ENCODE results near the gene TBC1D24.

Gene TBC1D24

DNA sequence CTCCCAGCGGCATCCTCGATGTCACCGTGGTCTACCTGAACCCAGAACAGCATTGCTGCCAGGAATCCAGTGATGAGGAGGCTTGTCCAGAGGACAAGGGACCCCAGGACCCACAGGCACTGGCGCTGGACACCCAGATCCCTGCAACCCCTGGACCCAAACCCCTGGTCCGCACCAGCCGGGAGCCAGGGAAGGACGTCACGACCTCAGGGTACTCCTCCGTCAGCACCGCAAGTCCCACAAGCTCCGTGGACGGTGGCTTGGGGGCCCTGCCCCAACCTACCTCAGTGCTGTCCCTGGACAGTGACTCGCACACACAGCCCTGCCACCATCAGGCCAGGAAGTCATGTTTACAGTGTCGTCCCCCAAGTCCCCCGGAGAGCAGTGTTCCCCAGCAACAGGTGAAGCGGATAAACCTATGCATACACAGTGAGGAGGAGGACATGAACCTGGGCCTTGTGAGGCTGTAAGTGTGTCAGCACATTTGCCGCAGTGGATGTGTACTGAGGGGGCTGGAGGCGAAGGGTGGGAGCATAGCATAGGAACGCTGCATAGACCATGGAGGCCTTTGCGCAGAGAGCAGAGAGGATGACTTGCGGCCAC is 18.3 kb upstream of the TBC1D24 start:
- Histone ChIP-seq H4K8ac (ENCODE audit: low read depth, low read length) (no peak overlapping the region), H3K18ac (ENCODE audit: low read length) (no peak overlapping the region), H3K36me3 (ENCODE audit: control insufficient read depth in 1 of 2, insufficient read depth in 2 of 2, low read length in 2 of 2) (peaks cover 55 to 58% of the 10 kb centered on the region in 2 experiments), H3K9ac (ENCODE audit: low read length) (no peak overlapping the region), H3K79me1 (ENCODE audit: low read length) (peaks cover 7% of the 10 kb centered on the region), H2AK5ac (ENCODE audit: low read length) (no peak overlapping the region), H3K4me1 (ENCODE audit: control insufficient read depth in 1 of 2, insufficient read depth in 2 of 2, low read length in 2 of 2) (peaks cover 7 to 17% of the 10 kb centered on the region in 2 experiments), H2BK5ac (ENCODE audit: low read depth, low read length, poor library complexity) (no peak overlapping the region), H3K4me2 (ENCODE audit: low read length) (no peak overlapping the region), H3K9me3 (ENCODE audit: insufficient read depth, low read depth, low read length) (peaks cover 4% of the 10 kb centered on the region), H2BK12ac (ENCODE audit: low read length) (no peak overlapping the region), H3K27ac (ENCODE audit: low read depth, low read length) (no peak overlapping the region), H3K79me2 (ENCODE audit: control insufficient read depth, insufficient read depth, low read length, poor library complexity) (peaks cover 2% of the 10 kb centered on the region), H3K4ac (ENCODE audit: low read depth, low read length) (no peak overlapping the region), H4K91ac (ENCODE audit: low read depth, low read length) (no peak overlapping the region), H2AFZ (ENCODE audit: insufficient read depth, low read length, poor library complexity) (no peak overlapping the region), H3K14ac (ENCODE audit: low read length) (no peak overlapping the region), H3K23ac (ENCODE audit: low read length) (no peak overlapping the region), H3K4me3 (ENCODE audit: low read depth, low read length) (no peak overlapping the region), H3K27me3 (ENCODE audit: insufficient read depth, low read length) (no peaks in the 10 kb centered on the region), H4K12ac (ENCODE audit: low read depth, low read length) (no peak overlapping the region), H2BK120ac (ENCODE audit: insufficient read depth, low read length, poor library complexity) (no peak overlapping the region)
- WGBS (ENCODE audit: extremely low coverage, insufficient coverage, insufficient read length), result no CpG with 5 or more reads among the region's 21 CpGs
- no peak for DNase-seq

DNA sequence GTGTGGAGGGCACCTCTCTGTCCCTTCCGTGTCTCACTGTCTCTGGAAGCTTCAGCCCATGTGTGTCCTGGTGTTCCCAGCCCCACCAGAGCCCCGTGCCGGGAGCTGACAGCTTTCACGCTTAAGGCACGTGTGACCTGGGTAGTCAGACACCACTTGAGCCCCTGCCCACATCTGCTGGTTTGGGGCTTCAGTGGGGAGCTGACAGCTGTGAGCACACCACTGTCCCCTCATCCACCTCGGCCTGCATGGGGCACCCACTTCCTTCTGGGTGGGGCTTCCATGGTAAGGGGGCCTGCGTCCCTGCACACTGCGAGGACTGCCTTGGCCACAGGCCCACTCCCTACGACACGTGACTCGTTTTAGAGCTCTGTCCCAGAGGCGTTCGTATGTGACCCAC is 17.7 kb upstream of the TBC1D24 start:
- Histone ChIP-seq H2BK12ac (ENCODE audit: low read length) (no peak overlapping the region), H3K27me3 (ENCODE audit: insufficient read depth, low read length) (no peaks in the 10 kb centered on the region), H2AFZ (ENCODE audit: insufficient read depth, low read length, poor library complexity) (no peak overlapping the region), H3K79me1 (ENCODE audit: low read length) (peaks cover 7% of the 10 kb centered on the region), H2BK5ac (ENCODE audit: low read depth, low read length, poor library complexity) (no peak overlapping the region), H2AK5ac (ENCODE audit: low read length) (no peak overlapping the region), H4K91ac (ENCODE audit: low read depth, low read length) (no peak overlapping the region), H3K18ac (ENCODE audit: low read length) (no peak overlapping the region), H2BK120ac (ENCODE audit: insufficient read depth, low read length, poor library complexity) (no peak overlapping the region), H3K9ac (ENCODE audit: low read length) (no peak overlapping the region), H3K4me1 (ENCODE audit: control insufficient read depth in 1 of 2, insufficient read depth in 2 of 2, low read length in 2 of 2) (peaks cover 7 to 17% of the 10 kb centered on the region in 2 experiments), H3K4me2 (ENCODE audit: low read length) (no peak overlapping the region), H3K4me3 (ENCODE audit: low read depth, low read length) (no peak overlapping the region), H3K79me2 (ENCODE audit: control insufficient read depth, insufficient read depth, low read length, poor library complexity) (peaks cover 2% of the 10 kb centered on the region), H3K4ac (ENCODE audit: low read depth, low read length) (no peak overlapping the region), H3K36me3 (ENCODE audit: control insufficient read depth in 1 of 2, insufficient read depth in 2 of 2, low read length in 2 of 2) (peaks cover 48 to 52% of the 10 kb centered on the region in 2 experiments), H3K27ac (ENCODE audit: low read depth, low read length) (no peak overlapping the region), H4K12ac (ENCODE audit: low read depth, low read length) (peak overlapping the region; percentile 14), H3K14ac (ENCODE audit: low read length) (no peak overlapping the region), H3K9me3 (ENCODE audit: insufficient read depth, low read depth, low read length) (peaks cover 4% of the 10 kb centered on the region), H3K23ac (ENCODE audit: low read length) (no peak overlapping the region), H4K8ac (ENCODE audit: low read depth, low read length) (no peak overlapping the region)
- WGBS (ENCODE audit: extremely low coverage, insufficient coverage, insufficient read length), result no CpG with 5 or more reads among the region's 13 CpGs
- no peak for DNase-seq

DNA sequence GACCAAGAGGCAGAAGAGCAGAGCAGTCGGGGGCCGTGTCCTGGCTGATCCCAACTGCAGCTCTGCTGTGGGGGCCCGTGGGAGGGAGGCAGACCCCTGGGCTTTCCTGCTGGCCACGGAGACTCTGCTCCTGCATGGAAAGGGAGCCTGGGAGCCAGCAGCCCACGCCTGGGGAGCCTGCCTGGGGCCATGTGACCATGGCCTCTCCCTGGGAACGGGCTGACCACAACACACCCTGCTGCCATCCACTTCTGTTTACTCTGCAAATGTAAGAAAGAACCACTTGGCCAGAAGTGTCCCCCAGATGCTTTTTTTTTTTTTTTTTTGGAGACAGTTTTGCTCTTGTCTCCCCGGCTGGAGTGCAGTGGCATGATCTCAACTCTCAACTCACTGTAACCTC is 17.0 kb upstream of the TBC1D24 start:
- Histone ChIP-seq H4K12ac (ENCODE audit: low read depth, low read length) (no peak overlapping the region), H2AK5ac (ENCODE audit: low read length) (no peak overlapping the region), H3K27ac (ENCODE audit: low read depth, low read length) (no peak overlapping the region), H3K79me2 (ENCODE audit: control insufficient read depth, insufficient read depth, low read length, poor library complexity) (peaks cover 2% of the 10 kb centered on the region), H3K27me3 (ENCODE audit: insufficient read depth, low read length) (no peaks in the 10 kb centered on the region), H3K18ac (ENCODE audit: low read length) (no peak overlapping the region), H3K36me3 (ENCODE audit: control insufficient read depth in 1 of 2, insufficient read depth in 2 of 2, low read length in 2 of 2) (peaks cover 44 to 52% of the 10 kb centered on the region in 2 experiments), H3K9me3 (ENCODE audit: insufficient read depth, low read depth, low read length) (peaks cover 2% of the 10 kb centered on the region), H2BK12ac (ENCODE audit: low read length) (no peak overlapping the region), H3K79me1 (ENCODE audit: low read length) (peaks cover 7% of the 10 kb centered on the region), H3K23ac (ENCODE audit: low read length) (no peak overlapping the region), H4K8ac (ENCODE audit: low read depth, low read length) (no peak overlapping the region), H3K14ac (ENCODE audit: low read length) (no peak overlapping the region), H3K9ac (ENCODE audit: low read length) (no peak overlapping the region), H2BK120ac (ENCODE audit: insufficient read depth, low read length, poor library complexity) (no peak overlapping the region), H3K4me2 (ENCODE audit: low read length) (no peak overlapping the region), H2BK5ac (ENCODE audit: low read depth, low read length, poor library complexity) (no peak overlapping the region), H2AFZ (ENCODE audit: insufficient read depth, low read length, poor library complexity) (no peak overlapping the region), H3K4me3 (ENCODE audit: low read depth, low read length) (no peak overlapping the region), H3K4me1 (ENCODE audit: control insufficient read depth in 1 of 2, insufficient read depth in 2 of 2, low read length in 2 of 2) (peaks cover 7 to 17% of the 10 kb centered on the region in 2 experiments), H3K4ac (ENCODE audit: low read depth, low read length) (no peak overlapping the region), H4K91ac (ENCODE audit: low read depth, low read length) (no peak overlapping the region)
- no CpG with 5 or more reads among the region's 7 CpGs for WGBS (ENCODE audit: extremely low coverage, insufficient coverage, insufficient read length)
- DNase-seq, result no peak

- no peak overlapping the region for H3K23ac ChIP-seq (ENCODE audit: low read length)
- no peak overlapping the region for H2AFZ ChIP-seq (ENCODE audit: insufficient read depth, low read length, poor library complexity)
- H3K4me1 ChIP-seq (ENCODE audit: control insufficient read depth in 1 of 2, insufficient read depth in 2 of 2, low read length in 2 of 2), result peaks cover 7 to 17% of the 10 kb centered on the region in 2 experiments
- H3K4me3 ChIP-seq (ENCODE audit: low read depth, low read length), result peak overlapping the region; percentile 54
- no peak overlapping the region for H2BK120ac ChIP-seq (ENCODE audit: insufficient read depth, low read length, poor library complexity)
- H3K18ac ChIP-seq (ENCODE audit: low read length), result no peak overlapping the region
- H3K27ac ChIP-seq (ENCODE audit: low read depth, low read length), result no peak overlapping the region
- peaks cover 7% of the 10 kb centered on the region for H3K79me1 ChIP-seq (ENCODE audit: low read length)
- no peak for DNase-seq
- H2AK5ac ChIP-seq (ENCODE audit: low read length), result no peak overlapping the region
- no peak overlapping the region for H2BK5ac ChIP-seq (ENCODE audit: low read depth, low read length, poor library complexity)
- peak overlapping the region; percentile 74 for H3K4me2 ChIP-seq (ENCODE audit: low read length)
- H4K91ac ChIP-seq (ENCODE audit: low read depth, low read length), result no peak overlapping the region
- peaks cover 35 to 40% of the 10 kb centered on the region in 2 experiments for H3K36me3 ChIP-seq (ENCODE audit: control insufficient read depth in 1 of 2, insufficient read depth in 2 of 2, low read length in 2 of 2)
- H3K27me3 ChIP-seq (ENCODE audit: insufficient read depth, low read length), result no peaks in the 10 kb centered on the region
- H3K9me3 ChIP-seq (ENCODE audit: insufficient read depth, low read depth, low read length), result peaks cover 2% of the 10 kb centered on the region
- no peak overlapping the region for H4K12ac ChIP-seq (ENCODE audit: low read depth, low read length)
- peak overlapping the region; percentile 84 for H4K8ac ChIP-seq (ENCODE audit: low read depth, low read length)
- H3K79me2 ChIP-seq (ENCODE audit: control insufficient read depth, insufficient read depth, low read length, poor library complexity), result peaks cover 2% of the 10 kb centered on the region
- H3K4ac ChIP-seq (ENCODE audit: low read depth, low read length), result no peak overlapping the region
- no peak overlapping the region for H3K14ac ChIP-seq (ENCODE audit: low read length)
- no peak overlapping the region for H2BK12ac ChIP-seq (ENCODE audit: low read length)
- H3K9ac ChIP-seq (ENCODE audit: low read length), result peak overlapping the region; percentile 0
- no CpG with 5 or more reads among the region's 18 CpGs for WGBS (ENCODE audit: extremely low coverage, insufficient coverage, insufficient read length)
Observed at GRCh38 chr16:2458887-2459646, 15.9 kb upstream of the TBC1D24 start.

Data from trophoblast cell (in vitro differentiated cells and primary cell).